IPS DF 6.9 (cell line): ENCODE measurements around the gene SUSD6.

Source experiments
- DNase-seq: peaks from one replicate; pipeline ENCODE4 v3.0.0-alpha.2; 2013; ENCODE audit warnings: low read depth, low spot score
- H3K27ac ChIP-seq: one replicate; pipeline ENCODE4 v1.5.1; 2013; ENCODE audit warnings: low read length, control low read depth
- H3K27me3 ChIP-seq: 2 replicates; pipeline ENCODE4 v1.6.1; 2013; ENCODE audit warnings: mild to moderate bottlenecking, low read length; ENCODE audit not compliant: control insufficient read depth, insufficient read depth
- H3K36me3 ChIP-seq: 2 replicates; pipeline ENCODE4 v1.6.1; 2013; ENCODE audit warnings: low read length; ENCODE audit not compliant: control insufficient read depth, insufficient read depth
- H3K4me1 ChIP-seq: 2 replicates; pipeline ENCODE4 v1.6.1; 2013; ENCODE audit warnings: low read length; ENCODE audit not compliant: control insufficient read depth, insufficient read depth
- H3K4me3 ChIP-seq: 2 replicates; pipeline ENCODE4 v1.5.1; 2013; ENCODE audit warnings: mild to moderate bottlenecking, low read length
- H3K9me3 ChIP-seq: 2 replicates; pipeline ENCODE4 v1.6.1; 2013; ENCODE audit warnings: low read length, inconsistent platforms; ENCODE audit not compliant: control insufficient read depth, insufficient read depth
- WGBS: extraction: QIAGEN DNeasy Blood & Tissue Kit; methylation state at CpG from one replicate; pipeline ENCODE4 v1.1.7; 2013; ENCODE audit warnings: mixed read lengths, missing lambda C conversion rate; ENCODE audit not compliant: insufficient read length, insufficient coverage; 5-methylcytosine and 5-hydroxymethylcytosine counted together

SUSD6 gene

GRCh38 chr14:69671365-69672030, 60.1 kb downstream of the SUSD6 start:
- Histone ChIP-seq H3K27ac (no peak overlapping the region), H3K4me3 (no peak overlapping the region), H3K4me1 (no peaks in the 10 kb centered on the region), H3K27me3 (no peaks in the 10 kb centered on the region), H3K9me3 (no peaks in the 10 kb centered on the region), H3K36me3 (no peaks in the 10 kb centered on the region)
- DNase-seq = no peak
- WGBS = no CpG with 5 or more reads among the region's 8 CpGs

GRCh38 chr14:69672356-69672755, 61.0 kb downstream of the SUSD6 start:
- no peak overlapping the region for H3K4me3 ChIP-seq
- no peaks in the 10 kb centered on the region for H3K4me1 ChIP-seq
- no peak overlapping the region for H3K27ac ChIP-seq
- no peaks in the 10 kb centered on the region for H3K27me3 ChIP-seq
- WGBS = no CpG with 5 or more reads among the region's 1 CpG
- H3K36me3 ChIP-seq = no peaks in the 10 kb centered on the region
- DNase-seq = no peak
- no peaks in the 10 kb centered on the region for H3K9me3 ChIP-seq

GRCh38 chr14:69673104-69673503, 61.7 kb downstream of the SUSD6 start:
- Histone ChIP-seq H3K27ac (no peak overlapping the region), H3K27me3 (no peaks in the 10 kb centered on the region), H3K4me3 (no peak overlapping the region), H3K4me1 (no peaks in the 10 kb centered on the region), H3K9me3 (no peaks in the 10 kb centered on the region), H3K36me3 (no peaks in the 10 kb centered on the region)
- DNase-seq = no peak

- H3K4me3 ChIP-seq = no peak overlapping the region
- H3K36me3 ChIP-seq = no peaks in the 10 kb centered on the region
- no peaks in the 10 kb centered on the region for H3K4me1 ChIP-seq
- H3K9me3 ChIP-seq = no peaks in the 10 kb centered on the region
- no CpG with 5 or more reads among the region's 9 CpGs for WGBS
- no peak for DNase-seq
- H3K27ac ChIP-seq = no peak overlapping the region
- no peaks in the 10 kb centered on the region for H3K27me3 ChIP-seq
Measured at GRCh38 chr14:69673578-69674305, 62.3 kb downstream of the SUSD6 start.

GRCh38 chr14:69674546-69675244, 63.3 kb downstream of the SUSD6 start:
- WGBS = no CpG with 5 or more reads among the region's 3 CpGs
- Histone ChIP-seq H3K36me3 (no peaks in the 10 kb centered on the region), H3K4me3 (no peak overlapping the region), H3K4me1 (no peaks in the 10 kb centered on the region), H3K27ac (no peak overlapping the region), H3K27me3 (no peaks in the 10 kb centered on the region), H3K9me3 (no peaks in the 10 kb centered on the region)
- no peak for DNase-seq

- Histone ChIP-seq H3K4me1 (no peaks in the 10 kb centered on the region), H3K36me3 (no peaks in the 10 kb centered on the region), H3K27me3 (no peaks in the 10 kb centered on the region), H3K4me3 (no peak overlapping the region), H3K27ac (no peak overlapping the region), H3K9me3 (no peaks in the 10 kb centered on the region)
- no CpG with 5 or more reads among the region's 1 CpG for WGBS
- no peak for DNase-seq
Measured at GRCh38 chr14:69675245-69675583, 63.8 kb downstream of the SUSD6 start.

- WGBS = no CpG with 5 or more reads among the region's 2 CpGs
- no peaks in the 10 kb centered on the region for H3K9me3 ChIP-seq
- H3K36me3 ChIP-seq = no peaks in the 10 kb centered on the region
- no peak overlapping the region for H3K27ac ChIP-seq
- DNase-seq = no peak
- no peak overlapping the region for H3K4me3 ChIP-seq
- H3K4me1 ChIP-seq = no peaks in the 10 kb centered on the region
- H3K27me3 ChIP-seq = no peaks in the 10 kb centered on the region
Measured at GRCh38 chr14:69675877-69676416, 64.6 kb downstream of the SUSD6 start.

- Histone ChIP-seq H3K9me3 (no peaks in the 10 kb centered on the region), H3K27me3 (no peaks in the 10 kb centered on the region), H3K4me3 (no peak overlapping the region), H3K4me1 (no peaks in the 10 kb centered on the region), H3K27ac (no peak overlapping the region), H3K36me3 (no peaks in the 10 kb centered on the region)
- WGBS = no CpG with 5 or more reads among the region's 2 CpGs
- no peak for DNase-seq
Measured at GRCh38 chr14:69676723-69677122, 65.3 kb downstream of the SUSD6 start.

DNA sequence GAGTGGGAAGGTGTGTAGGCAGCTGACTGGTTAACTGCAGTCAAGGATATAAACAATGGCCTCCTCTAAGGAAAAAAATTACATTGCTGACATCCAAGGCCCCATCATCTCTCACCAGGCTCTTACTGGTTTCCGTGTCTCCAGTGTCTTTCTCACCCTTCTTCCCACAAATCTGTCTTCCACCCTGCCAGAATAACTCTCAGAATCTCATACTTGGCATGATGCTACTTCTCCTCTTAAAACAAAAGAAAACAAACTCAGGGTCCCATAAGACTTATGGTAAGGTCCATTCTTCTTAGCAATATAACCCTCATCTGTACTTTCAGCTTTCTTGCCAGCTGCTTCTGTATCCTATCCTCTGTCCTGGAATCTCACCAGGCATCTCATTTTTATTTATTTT, 68.9 kb downstream of the SUSD6 start:
- DNase-seq = no peak
- Histone ChIP-seq H3K4me3 (no peak overlapping the region), H3K9me3 (no peaks in the 10 kb centered on the region), H3K36me3 (no peaks in the 10 kb centered on the region), H3K4me1 (no peaks in the 10 kb centered on the region), H3K27ac (no peak overlapping the region), H3K27me3 (no peaks in the 10 kb centered on the region)
- no CpG with 5 or more reads among the region's 1 CpG for WGBS

- no peak overlapping the region for H3K4me3 ChIP-seq
- no CpG with 5 or more reads among the region's 4 CpGs for WGBS
Measured at GRCh38 chr14:69682136-69682535, 70.7 kb downstream of the SUSD6 start.

More at GRCh38 chr14:69682136-69682535, 70.7 kb downstream of the SUSD6 start:
- H3K36me3 ChIP-seq = no peaks in the 10 kb centered on the region
- H3K27ac ChIP-seq = no peak overlapping the region
- no peaks in the 10 kb centered on the region for H3K9me3 ChIP-seq
- no peaks in the 10 kb centered on the region for H3K27me3 ChIP-seq
- no peak for DNase-seq
- H3K4me1 ChIP-seq = no peaks in the 10 kb centered on the region
